Activated T-helper 1 cell treated with anti-CD3 and anti-CD28 coated beads, Interleukin-2, amount 50 U/mL, for 16 hours (primary cell): ENCODE measurements around the gene NCEH1.
"Not testable (repeated sequence)": the region's sequence is repeated elsewhere in the genome, so short reads cannot be mapped to it uniquely, and the experiment has no call there.

ENCODE experiments used
- DNase-seq, 2 donors: peaks; one replicate each; pipeline ENCODE4 v3.0.0-alpha.2; 2020; ENCODE audit warnings: low read depth in 1 of 2, low spot score in 1 of 2

Gene NCEH1

DNA sequence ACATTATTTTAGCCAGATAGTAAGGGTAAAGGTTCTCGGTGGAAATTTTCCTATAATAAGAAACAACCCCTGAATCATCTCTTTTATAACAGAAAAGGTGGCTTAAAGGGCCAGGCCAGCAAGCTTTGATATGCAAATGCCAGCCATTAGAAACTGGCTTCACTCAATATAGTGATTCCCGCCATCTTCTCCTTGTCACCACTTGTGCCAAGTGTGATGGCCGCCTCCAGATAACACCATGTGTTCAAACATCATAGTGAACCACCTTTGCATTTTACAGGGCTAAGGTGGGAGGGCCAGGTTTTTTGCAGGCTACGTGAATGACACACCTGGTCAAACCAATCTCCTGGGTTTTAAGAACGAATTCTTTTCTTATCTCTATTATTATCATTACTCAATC is 31.3 kb downstream of the NCEH1 start:
- DNase-seq = no peak

DNA sequence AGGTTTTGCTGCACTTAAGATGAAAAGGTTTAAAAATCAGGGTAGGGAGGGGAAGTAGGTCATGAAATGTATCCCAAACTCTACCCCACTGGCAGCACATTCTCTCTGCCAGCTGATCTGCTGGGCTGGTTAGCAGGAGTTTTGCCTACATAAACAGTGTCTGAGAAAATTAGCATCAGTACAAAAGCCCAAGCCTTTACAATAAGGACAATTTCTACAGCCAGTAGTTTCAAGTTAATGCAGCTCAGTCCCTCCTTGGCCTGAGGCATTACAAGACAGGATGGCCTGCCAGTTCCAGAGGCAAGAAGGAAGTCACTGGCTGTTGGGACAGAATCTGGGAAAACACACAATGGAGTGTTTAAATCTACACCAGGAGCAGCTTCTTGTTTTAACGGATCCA is 32.8 kb downstream of the NCEH1 start:
- no peak for DNase-seq

DNA sequence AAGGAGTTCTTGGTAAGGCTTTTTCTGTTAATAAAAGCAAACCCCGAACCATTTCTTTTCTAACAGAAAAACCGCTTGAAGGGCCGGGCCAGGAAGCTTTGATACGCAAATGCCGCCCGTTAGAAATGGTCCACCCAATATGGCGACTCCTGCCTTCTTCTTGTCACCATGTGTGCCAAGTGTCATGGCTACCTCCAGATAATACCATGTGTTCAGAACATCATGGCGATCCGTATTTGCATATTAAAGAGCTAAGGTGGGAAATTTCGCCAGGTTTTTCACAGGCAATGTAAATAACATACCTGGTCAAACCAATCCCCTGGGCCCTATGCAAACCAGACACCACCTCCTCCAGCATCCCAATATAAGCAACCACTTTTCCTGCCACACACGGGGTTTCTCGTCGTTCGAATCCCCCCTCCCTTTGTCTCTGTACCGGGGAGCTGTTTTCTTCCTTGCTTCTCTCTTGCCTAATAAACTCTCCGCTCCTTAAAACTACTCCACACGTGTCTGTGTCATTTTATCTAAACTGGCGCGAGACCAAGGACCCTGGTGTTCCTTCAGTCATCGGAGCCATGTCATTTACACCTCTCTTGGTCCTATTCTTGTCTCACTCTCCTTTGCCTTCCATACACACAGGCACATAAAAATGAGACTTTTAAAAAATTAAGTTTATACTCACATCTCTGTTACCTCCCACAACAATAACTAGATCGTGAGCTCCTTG is 34.5 kb downstream of the NCEH1 start:
- no peak for DNase-seq

DNA sequence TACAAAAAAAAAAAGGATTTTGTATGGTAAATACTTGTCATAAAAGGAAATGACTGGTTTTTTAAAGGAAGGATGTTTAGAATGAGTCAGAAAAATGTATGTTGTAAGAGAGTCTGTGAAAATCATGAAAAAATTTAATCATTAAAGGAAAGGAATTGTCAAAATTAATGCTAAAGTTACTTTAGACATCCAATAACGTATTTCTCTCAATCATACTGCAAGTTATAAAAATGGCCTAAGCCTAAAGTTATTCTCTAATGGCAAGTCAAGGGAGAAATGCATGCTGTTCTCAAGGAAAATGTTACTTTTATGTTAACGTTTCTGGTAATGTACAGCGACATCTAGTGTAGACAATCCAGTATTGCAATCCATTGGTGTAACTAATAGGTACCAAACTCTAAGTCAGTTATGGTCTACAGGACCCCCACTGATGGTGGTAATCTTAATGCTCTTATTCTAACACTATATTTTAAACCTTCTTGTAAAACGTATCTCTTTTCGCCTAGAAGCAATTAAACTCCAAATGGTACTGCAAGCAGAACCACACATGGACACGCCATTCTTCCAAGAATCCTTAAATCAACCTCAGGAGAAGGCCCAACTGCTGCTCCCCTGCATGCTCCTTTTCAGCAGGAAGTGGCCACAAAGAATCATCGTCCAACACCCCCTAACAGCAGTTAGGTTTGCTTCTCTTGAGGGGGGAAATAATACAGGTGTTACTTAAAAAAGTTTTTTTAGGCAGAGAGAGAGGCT is 35.2 kb downstream of the NCEH1 start:
- DNase-seq = no peak

DNA sequence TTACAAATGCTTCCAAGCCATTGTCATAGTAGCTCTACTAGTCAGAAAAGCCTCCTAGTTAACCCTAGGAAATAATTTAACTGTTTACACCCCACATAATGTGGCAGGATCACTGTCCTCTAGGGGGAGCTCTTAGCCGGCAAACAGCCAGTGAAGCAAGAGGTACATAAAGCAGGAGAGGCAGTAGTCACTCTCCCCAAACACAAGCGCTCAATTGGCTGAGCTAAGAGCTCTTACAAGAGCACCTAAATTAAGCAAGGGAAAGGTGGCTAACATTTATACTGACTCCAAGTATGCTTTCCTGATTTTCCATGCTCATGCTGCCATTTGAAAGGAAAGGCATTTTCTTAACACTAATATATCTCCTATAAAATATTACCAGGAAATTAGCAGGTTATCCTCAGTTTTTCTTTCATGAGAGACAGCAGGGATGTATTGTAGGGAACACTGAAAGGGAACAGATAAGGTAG is 37.6 kb downstream of the NCEH1 start:
- DNase-seq = peak in 1 of 2 donors; percentile 20

DNA sequence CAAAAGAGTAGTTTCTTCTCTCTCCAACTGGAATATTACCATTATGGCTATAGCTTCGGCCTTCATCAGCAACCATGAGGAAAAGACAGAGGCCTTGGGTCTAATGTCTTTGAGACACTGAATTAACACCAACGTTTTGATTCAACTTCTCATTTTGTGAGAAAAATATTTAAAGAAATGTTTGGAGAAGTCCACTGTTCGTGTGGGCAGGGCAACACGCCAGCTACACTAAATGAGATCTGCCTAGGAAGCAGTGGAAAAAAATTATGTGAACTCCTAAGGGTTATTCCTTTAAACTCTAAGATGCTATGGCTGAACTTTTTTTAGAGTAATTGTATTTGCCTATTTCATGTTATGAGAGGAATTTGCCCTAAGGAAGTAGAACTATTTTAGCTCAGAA is 41.8 kb downstream of the NCEH1 start:
- DNase-seq = no peak

DNA sequence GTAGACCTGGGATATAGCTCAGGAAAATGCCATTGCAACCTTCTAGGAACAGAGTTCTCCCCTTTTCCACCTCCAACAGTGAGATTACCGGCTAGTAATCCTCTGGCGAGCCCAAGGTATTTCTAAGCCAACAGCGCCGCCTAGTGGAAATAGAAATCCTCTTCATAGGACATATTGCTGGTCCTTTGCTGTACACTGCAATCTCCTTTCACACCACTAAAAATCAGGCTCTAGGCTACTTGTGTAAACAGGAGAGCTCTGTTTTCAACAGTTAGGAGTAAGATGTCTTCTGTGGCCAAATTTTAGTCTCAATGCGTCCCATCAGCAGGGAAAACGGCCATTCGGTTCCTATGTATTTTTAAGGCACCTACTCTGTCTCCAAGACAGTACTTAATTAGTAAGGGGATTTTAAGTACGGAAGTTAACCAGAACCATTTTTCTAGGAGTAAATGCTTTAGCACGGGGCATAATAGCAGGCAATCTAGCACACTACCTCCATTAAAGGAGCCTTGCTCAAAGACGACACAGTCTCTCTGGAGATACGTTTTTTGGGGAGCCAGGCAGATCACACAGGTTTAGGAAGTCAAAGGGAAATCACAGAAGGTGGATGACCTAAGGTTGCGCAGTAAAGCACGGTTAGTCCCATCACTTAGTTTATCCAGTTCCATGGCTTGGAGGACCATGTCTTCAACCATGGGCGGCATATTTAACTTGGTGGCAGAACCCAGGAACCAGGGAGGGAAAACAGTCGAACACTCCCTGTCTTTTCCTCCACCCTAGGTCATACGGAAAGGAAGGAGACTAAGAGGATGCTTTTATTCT is 43.8 kb downstream of the NCEH1 start:
- peak; percentile 35 to 58 for DNase-seq

DNA sequence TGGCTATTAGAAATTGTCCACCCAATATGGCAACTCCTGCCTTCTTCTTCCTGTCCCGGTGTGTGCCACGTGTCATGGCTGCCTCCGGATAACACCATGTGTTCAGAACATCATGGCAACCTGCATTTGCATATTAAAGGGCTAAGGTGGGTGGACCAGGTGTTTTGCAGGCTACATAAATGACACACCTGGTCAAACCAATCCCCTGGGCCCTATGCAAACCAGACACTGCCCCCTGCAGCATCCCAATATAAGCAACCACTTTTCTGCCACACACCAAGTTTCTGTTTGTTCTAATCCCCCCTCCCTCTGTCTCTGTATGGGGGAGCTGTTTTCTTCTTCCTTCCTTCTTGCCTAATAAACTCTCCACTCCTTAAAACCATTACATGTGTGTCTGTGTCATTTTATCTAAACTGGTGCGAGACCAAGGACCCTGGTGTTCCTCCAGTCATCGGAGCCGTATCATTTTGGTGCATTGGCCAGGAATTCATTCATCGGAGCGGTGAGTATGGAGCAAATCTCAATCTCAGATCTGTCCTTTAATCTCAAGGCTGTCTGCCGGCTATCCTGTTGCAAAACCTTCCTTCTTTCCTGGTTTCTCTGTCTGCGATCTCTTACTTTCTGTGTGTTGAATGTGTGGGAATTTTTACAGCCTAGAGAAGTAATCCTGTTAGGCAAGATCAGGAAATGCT is 44.5 kb downstream of the NCEH1 start:
- no peak for DNase-seq

DNA sequence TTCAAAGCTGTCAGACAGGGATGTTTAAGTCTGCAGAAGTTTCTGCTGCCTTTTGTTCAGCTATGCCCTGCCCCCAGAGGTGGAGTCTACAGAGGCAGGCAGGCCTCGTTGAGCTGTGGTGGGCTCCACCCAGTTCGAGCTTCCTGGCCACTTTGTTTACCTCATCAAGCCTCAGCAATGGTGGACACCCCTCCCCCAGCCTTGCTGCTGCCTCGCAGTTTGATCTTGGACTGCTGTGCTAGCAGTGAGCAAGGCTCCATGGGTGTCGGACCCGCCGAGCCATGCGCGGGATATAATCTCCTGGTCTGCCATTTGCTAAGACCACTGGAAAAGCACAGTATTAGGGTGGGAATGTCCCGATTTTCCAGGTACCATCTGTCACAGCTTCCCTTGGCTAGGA is 45.4 kb downstream of the NCEH1 start:
- not testable (repeated sequence) for DNase-seq

DNA sequence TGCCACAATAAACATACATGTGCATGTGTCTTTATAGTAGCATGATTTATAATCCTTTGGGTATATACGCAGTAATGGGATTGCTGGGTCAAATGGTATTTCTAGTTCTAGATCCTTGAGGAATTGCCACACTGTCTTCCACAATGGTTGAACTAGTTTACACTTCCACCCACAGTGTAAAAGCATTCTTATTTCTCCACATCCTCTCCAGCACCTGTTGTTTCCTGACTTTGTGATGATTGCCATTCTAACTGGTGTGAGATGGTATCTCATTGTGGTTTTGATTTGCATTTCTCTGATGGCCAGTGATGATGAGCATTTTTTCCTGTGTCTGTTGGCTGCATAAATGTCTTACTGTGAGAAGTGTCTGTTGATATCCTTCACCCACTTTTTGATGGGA is 50.4 kb downstream of the NCEH1 start:
- DNase-seq = not testable (repeated sequence)

DNA sequence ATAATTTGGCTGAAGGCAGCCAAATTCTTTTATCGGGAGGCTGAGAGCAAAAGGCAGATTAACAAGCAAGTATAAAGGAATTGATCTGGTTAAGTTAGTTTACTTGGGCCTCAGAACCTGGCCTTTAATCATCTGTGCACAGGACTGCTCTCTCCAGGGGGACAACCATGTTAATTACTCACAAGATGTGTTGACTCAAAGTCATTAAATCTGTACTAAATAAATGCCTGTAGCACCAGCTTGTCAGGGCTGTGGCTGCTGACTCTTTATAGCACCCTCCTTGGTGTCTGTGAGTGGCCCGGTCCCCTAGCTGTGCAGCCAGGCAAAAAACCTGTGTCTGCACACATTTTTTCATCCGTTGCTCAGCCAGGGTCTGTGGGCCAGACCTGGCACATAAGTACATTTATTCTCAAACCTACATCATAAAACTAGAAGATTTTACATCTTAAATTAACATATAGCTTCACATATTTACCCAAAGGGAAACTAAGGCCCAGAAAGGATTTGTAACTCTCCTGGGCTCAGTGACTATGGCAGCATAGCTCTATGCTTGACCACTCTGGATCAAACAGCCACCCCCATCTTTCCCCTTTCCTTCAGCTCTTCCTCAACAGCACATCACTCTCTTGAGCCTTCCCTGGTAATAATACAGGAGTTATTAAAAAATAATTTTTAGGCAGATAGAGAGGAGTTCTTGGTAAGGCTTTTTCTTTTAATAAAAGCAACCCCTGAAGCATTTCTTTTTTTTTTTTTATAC is 51.4 kb downstream of the NCEH1 start:
- no peak for DNase-seq

DNA sequence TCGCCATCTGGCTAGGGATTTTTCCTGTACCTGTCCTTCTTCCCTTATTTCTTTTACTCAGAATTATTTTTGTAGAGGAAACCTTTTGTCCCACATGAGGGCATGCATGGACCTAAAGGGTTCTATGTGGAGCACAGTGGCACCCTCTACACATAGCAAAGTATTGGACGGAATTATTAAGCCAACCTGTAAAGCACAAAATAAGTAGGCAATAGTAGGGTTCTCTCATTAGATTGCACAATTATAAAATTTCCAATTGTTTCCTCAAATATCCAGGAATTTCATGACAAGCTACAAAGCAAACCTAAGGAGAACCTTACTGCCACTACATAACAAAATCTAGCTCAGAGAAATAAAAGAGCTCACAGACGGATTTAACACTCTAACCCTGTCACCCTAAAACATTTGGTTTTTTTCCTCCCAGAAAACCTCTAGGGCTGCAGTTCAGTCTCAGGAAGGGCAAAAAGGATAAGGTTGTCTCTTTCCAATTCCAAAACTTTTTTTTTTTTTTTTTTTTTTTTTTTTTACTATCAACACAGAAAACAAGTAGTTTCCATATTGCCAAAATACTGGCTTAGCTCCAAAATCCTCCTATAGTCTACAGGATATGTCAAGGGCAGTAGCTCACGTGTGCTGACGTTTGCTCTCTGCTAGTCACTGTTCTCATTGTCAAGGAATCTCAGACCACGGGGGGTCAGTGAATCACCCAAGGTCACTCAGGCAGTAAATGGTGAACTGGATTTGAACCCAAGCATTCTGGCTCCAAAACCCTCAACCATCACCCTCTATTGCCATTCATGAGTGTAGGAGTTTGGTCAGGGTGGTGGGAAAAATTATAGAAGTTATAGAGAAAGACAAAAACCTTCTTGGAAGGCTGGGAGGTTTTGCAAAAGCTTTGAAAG is 52.3 kb downstream of the NCEH1 start:
- no peak for DNase-seq

DNA sequence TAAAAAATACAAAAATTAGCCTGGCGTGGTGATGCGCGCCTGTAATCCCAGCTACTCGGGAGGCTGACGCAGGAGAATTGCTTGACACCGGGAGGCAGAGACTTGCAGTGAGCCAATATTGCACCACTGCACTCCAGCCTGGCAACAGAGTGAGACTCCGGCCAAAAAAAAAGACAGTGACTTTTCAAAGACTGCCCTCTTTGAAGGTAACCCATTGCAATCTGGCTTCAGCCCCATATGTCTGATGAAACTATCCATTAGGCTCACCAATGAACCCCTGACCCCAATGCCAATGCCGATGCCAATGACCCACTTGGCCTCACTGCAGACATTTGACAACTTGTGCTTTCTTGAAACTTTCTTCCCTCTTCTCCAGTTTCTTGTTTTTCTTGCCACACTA is 54.3 kb downstream of the NCEH1 start:
- DNase-seq = no peak

DNA sequence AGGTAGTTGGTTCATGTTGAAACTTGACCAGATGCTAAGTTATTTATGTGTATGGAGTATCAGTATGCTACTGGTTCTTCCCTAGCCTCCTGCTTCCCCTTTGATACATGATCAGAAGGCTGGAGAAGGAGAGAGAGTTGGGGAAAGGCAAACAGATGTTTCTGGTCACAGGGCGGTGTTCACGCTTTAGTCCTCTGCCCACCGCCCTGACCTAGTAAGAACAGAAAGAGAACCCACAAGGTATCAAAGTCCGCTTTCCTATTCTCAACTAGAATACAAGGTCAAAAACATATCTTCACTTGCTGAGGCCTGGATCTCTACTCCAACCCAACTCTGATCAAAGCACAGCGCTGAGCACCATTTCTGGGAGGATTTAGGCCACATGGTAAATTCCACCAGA is 55.5 kb downstream of the NCEH1 start:
- DNase-seq = no peak

DNA sequence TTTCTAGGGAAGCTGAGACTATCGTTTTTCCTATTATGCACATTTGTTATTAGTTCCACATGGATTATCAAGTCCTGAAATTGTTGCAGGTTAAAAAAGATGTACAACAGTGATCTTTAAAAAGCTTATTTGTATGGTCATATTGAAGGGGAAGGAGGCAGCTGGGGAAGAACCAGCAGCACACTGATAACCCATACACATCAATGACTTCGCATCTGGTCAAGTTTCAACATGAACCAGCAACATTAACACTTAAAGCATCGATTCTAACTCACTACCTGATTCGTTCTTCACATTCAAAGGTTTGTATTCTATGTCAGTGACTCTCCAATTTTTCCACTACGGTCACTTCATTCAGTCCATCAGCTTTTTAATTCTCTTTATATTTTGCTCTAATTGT is 56.4 kb downstream of the NCEH1 start:
- no peak for DNase-seq

DNA sequence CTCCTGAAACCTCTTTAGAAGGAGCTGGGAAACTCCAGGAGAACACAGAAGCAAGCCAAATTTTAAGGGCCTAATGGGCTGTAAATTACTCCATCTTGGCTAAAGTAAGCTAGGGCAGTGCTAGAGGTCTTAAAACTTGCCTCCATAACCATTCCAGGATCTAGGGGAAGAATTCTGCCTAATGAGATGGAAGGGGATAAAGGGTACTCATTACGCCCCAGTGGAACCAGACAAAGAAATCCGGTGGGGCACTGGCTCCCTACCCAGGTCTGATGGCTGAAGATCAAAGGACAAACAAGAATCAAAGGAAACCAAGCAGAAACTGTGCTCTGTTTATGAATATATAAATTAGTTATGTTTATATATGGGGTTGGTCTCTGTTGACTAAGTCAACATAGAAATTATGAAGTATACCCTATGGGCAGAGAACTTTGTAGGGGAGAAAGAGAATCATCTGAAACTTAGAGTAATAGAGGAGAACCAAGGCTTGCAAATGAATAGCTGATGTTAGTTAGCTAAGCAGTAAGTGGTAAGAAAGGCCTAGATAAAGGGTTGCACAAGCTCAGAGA is 57.8 kb downstream of the NCEH1 start:
- DNase-seq = no peak

DNA sequence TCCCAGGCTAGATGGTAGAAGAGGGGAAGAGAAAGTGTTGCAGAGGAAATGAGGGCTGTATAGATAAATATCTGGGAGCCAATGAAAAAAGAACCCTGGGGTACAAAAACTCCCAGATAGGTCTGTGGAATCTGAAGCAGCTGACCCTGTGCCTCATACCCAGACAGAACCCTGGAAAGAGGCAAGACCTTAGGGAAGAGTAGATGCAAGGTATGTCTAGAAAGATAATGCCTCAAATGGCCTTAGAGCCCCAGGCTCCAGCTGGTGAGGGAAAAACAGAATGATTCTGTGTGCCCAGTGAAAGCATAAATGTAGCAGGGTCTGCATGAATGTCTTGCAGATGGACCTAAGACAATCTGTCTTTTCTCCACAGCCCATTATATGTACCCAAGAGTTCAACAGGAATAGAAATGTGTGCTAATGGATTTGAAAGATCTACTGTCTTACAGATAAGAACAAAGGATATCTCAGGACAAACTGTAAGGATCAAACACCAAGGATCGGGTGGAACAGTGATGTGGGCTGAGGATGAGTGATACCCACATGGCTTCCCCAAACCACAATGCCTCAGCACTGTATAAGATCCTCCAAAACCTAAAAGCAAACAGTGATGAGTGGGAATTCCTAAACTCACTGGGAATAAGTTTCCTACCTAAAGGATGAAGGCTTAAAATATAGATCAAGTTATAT is 58.8 kb downstream of the NCEH1 start:
- DNase-seq = no peak

DNA sequence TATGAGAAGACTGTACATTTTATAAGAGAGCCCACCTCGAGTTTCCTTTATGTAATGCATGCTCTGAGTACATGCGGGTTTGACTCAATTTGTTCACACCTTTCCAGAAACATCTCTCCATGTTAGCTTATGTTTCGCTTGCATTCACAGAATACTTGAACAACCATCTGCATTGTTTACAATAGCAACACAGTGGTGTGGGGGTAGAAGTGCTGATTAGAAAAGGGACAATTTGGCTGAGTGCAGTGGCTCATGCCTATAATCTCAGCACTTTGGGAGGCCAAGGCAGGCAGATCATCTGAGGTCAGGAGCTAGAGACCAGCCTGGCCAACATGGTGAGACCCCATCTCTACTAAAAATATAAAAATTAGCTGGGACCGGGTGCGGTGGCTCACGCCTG is 60.9 kb downstream of the NCEH1 start:
- DNase-seq = no peak

DNA sequence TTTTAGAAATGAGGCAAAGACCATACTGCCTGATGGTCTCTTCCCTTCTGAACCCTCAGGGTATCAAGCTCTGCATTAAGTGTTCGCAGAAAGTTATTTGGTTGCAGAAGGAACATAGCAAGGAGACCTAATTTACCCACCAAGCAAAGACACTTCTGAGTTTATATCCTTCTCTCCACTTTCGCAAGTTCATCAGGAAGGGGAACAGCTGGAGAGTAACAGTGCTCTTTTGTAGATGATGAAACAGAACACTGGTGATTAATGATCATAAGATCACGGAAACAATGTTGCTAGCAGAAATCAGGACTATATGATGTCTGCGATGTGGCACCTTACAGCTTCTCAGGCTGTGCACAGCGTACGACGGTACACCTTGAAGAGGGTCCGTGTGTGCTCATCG is 62.1 kb downstream of the NCEH1 start:
- DNase-seq = no peak
